Activated CD4-positive, alpha-beta T cell treated with anti-CD3 and anti-CD28 coated beads for 24 hours (primary cell): Measurements from ENCODE around the gene CCDC126.
"Not testable (repeated sequence)": the region's sequence is repeated elsewhere in the genome, so short reads cannot be mapped to it uniquely, and the experiment has no call there.

ENCODE experiments used
- DNase-seq, 2 donors: peaks; one replicate each; pipeline ENCODE4 v3.0.0-alpha.2; 2020; ENCODE audit warnings: low read depth in 2 of 2

CCDC126 gene, protein sequence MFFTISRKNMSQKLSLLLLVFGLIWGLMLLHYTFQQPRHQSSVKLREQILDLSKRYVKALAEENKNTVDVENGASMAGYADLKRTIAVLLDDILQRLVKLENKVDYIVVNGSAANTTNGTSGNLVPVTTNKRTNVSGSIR

DNA sequence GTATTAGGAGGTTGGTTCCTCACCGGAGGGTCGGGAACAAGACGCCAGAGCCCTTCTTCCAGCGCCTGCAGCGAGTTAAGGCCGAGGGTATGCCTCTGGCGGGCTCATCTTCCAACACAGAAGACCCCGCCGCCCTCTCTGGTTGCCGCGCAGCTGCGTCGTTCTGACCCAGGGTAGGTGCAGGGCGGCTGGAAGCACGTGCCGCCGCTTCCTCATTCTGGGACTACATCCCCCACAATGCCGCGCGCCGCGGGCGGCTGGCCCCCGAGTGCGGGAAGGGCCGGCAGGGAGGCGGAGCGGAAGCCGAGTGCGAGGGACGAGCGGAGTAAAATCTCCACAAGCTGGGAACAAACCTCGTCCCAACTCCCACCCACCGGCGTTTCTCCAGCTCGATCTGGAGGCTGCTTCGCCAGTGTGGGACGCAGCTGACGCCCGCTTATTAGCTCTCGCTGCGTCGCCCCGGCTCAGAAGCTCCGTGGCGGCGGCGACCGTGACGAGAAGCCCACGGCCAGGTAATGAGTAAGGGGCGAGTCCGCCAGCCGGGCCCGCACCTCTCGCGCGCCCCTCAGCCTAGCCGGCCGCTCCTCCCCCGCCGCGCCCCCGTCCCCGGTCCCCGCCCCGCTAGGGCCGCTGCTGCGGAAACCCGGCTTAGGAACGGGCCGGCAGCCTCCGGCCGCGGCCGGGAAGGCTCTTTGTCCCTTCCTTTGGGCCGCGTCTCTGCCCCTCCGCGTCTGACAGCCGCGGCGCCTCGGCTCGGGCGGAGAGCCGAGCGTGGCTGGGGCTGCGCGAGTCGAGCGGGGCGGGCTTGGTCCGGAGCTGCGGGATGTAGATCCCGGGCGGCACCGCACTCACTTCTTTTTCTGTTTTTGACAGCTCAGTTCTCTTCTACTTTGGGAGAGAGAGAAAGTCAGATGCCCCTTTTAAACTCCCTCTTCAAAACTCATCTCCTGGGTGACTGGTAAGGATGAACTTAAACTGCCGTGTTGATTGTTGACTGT, at the start of gene CCDC126:
Gene CCDC126 (plus strand): TSS at position 289 of the 998 bp plus-strand sequence. CDS start 13,934 bp downstream, outside the sequence.
- DNase-seq, result peak; percentile 65 to 75

DNA sequence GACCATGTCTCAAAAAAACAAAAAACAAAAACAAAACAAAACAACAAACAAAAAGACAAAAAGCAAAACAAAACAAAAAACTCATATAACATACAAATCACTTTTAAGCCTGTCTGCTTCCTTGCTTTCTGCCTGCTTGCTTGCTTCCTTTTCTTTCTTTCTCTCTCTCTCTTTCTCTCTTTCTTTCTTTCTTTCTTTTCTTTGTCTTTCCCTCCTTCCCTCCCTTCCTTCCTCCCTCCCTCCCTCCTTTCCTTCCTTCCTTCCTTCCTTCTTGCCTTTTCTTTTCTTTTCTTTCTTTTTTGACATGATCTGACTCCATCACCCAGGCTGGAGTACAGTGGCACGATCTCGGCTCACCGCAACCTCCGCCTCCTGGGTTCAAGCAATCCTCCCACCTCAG, 49.5 kb upstream of the CCDC126 start:
- no peak for DNase-seq

DNA sequence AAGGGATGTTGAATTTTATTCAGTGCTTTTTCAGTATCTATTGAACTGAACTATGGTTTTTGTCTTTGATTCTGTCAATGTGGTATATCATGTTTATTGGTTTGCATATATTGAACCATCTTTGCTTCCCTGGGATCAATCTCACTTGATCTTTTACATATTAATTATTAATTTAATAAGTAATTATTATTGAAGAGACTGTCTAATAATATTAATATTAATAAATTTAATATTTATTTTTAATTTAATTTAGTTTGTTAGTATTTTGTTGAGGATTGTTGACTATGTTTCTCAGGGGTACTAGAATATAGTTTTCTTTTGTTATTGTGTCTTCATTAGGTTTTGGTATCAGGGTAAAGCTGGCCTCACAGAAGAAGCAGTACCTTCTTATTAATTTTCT, 38.9 kb upstream of the CCDC126 start:
- DNase-seq, result no peak

DNA sequence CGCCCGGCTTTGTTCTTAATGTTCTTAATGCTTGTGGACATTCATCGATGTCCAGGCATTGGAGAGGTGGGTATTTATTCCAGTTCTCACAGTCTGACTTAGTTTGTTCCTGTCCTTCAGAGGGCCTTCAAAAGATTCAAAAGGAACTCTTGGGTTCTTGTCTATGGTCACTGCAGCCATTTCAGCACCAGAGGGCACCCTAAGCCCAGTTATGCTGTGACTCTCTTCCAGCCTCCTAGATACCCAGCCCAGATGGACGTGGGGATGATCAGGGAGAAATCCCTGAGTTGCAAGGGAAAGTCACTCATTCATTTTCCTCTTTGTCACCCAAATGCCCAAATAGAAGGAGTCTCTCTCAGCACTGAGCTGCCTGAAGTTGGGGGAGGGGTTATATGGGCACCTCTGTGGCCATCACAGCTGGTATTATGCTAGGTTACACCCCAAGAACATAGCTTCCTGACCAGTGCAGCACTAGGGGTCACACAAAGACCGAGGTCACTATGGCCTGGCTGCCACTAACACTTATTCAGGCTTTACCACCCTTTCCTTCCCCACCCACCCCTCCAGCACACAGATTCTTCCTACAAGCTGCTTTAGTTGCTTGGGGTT, 26.5 kb upstream of the CCDC126 start:
- peak; percentile 54 to 56 for DNase-seq

DNA sequence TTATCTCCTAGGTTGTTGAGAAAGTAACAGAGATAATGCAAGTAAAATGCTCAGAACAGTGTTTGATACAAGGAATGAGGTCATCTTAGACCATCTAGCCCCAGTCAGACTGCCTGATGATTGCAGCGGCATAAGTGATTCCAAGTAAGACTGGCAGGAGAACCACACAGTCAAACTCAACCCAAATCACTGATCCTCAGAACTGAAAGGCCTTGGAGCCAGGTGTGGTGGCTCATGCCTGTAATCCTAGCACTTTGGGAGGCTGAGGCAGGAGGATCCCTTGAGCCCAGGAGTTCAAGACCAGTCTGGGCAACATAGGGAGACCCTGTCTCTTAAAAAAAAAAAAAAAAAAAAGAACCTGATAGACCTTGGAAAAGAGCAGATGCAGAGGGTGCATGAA, 15.2 kb upstream of the CCDC126 start:
- DNase-seq, result not testable (repeated sequence)

DNA sequence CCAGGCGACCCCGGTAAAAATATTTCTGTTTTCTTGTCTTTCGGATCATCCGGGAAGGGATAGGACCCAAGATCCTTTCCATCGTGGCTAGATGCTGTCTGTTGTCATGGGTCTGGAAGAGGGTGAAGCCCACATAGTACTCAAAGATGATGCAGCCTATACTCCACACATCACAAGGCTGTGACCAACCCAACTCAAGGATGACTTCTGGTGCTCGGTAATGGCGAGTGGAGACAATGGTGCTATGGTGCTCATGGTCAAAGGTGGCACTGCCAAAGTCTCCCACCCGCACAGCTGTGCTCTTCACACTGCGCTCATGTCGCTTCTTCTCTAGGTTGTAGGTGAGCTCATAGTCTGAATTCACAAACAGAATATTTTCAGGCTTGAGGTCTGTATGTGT, 11.9 kb upstream of the CCDC126 start:
- not testable (repeated sequence) for DNase-seq

DNA sequence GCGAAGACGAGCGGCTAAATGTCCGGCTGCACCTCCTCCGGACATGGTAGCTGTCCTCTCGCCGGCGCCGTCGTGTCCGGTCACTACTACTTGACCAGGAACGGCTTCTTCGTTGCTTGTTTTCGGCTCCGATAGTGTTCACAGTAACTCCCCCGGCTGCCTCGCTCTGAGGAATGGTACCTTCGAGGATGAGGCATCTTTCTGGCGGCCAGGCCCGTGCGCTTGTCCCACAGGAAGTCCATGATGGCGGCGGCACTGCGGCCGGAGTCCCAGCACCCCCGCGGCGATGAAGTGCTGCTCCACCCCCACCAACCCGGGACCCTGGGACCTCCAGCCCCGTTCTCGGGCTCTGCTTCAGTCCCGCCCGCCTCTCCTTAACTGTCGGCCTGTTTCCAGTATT, 11.0 kb upstream of the CCDC126 start:
- no peak for DNase-seq

DNA sequence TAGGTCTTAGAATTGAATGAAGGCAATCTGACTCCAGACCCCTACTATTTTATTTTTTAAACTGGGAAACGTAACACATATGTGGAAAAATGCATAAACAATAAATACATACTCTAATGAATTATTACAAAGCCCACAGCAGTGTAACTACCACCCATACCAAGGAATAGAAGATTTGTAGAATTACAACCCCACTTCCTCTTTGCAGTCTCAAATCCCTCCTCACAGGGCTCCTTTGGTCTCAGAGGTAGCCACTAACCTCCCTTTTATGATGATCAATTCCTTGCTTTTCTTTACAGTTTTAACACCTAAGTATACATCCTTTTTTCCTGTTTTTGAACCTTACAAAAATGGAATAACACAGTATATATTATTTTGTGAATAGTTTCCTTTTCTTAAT, 6.7 kb upstream of the CCDC126 start:
- no peak for DNase-seq

DNA sequence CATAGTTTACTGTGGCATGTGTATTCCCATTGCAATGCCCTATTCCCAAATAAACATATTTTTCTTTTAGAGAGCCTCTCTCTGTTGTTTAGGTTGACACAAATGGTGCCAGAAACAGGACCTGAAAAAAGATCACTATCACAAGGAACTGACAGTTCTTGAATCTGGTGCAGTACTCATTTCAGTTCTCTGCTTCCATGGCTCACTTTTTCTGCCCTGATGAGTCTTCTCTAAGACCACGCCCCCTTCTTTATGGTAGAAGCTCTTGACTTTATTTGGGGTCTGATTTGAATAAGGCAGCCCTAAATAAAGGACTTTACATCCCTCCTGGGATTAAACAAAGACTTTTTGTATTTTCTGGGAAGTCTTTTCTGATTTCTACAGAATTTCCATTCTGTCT, 3.5 kb upstream of the CCDC126 start:
- DNase-seq, result no peak

DNA sequence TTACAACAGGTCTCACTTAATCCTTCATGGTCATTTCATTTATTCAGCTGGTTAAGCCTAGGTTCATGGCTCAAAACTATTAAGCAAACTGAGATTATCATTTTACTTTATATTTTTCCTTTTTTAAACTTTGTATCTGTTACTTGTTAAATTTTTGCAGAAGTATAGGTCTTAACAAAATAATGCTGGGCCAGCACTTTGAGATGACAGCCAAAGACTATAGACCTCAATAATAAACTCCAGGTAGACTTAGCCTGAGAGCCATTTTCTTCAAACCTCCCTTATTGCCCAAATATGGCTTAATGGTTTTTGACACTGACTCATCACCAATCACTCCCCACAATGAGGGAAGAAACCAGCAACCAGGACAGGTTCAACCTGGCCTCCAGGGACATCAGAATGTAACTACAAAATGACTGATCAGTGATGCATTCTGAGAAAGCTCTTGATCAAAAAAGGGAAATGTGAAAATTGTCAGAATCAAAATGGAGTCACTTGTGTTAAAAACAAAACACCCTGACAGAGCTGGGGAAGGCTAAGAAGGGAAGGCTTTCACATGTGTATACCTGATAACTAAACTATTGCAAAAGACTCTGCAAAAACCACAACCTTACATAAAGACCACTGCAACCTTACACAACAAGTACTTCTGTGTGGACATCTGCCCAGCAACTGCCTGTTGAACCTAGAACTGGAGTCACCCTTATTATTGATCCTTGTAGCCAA, 2.1 kb upstream of the CCDC126 start:
- DNase-seq, result peak; percentile 17 to 22

DNA sequence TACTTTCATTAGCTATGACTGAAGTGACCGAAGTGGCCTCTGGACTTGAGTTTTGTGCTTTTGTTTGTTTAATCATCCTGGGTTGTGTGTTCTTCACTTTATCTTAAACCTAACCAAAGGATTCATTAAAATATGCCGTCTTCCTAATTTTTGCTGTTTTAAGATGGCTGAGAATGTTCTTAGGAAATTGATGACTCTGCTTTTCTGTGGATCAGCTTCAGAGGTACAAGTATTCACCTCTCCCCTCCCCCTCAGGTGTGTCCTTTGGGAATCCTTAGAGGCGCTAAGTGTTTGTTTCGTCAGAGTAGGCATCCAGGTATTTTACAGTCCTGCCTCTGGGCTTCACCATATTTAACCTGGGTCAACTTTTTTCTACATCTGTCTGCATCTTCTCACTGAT, 1.1 kb downstream of the CCDC126 start:
- no peak for DNase-seq

DNA sequence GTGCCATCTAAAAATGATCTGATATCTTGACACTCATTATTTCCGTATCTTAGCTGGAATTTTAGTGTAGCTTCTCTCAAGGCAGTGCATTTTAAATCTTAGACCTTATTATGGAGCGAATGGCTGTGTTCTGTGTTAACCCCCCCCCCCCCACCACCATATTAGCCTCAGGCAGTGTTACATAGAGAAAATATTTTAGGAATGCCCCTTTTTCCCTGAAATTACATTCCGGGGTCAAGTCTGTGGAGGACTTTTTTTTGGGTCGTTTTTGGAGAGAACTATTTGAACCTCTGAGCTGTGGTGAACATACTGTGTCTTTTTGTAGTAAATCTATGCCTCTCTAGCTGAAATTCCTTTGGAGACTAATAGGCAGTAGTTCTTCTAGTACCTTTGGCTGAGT, 3.1 kb downstream of the CCDC126 start:
- DNase-seq, result no peak

DNA sequence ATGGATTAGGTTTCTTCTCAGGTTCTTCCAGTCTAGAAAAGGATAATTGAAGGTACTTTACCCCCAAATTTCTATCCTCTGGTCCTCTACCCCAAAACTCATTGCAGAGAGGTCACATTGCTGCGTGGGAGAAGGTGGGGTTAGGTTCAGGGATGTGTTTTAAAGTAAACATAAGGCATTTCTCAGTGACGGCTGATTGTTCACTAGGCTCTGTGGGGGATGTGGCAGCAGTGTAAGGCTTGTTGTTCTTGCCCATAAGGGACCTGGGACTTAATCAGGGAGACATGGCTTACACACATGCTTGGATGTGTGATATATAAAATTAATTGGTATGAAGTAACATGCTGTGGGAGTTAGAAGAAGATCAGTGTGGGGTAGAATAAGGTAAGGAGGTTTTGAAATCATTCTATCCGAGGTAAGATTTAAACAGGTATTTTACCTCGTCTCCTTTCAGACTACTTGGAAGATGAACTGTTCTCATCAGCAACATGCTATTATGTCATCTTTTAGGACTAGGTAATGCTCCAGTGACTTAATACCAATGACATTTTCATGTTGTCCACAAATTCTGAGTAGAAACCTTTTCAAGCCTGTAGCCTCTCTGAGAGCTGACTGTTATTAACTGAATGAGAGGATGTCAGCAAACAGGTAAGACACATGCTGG, 6.6 kb downstream of the CCDC126 start:
- no peak for DNase-seq

DNA sequence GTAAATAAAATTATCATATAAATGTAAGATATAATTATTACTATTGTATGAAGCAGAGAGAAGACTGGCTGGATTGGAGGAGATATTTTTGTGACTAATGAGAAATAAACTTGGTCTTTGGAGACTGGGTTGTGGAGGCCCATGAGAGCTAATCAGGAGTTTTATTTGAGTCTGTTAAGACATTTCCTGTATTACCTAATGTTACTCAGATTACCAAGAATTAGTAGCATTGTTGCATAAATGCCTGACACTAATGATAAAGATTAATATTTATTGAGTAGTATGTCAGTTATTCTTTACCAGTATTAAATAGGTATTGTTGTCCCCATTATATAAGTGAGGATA, 7.1 kb downstream of the CCDC126 start:
- no peak for DNase-seq

DNA sequence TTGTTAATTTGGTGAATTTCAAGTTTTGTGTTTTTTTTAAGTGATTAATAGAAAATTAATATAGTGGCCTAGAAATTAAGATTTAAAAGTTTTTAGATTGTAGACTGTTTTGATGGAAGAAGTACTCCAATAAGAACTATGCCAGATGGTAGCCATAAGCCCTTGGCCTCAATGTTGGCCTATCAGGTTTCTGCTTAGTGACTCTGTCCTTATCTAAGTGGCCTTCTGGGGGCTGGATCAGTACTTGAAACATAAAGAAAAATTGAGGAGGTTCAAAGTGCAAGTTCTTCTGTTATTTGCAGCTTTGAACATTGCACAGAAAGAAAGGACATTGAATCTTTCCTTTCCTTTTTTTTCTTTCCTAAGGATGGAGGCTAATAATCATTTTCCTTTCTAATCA, 9.9 kb downstream of the CCDC126 start:
- no peak for DNase-seq

DNA sequence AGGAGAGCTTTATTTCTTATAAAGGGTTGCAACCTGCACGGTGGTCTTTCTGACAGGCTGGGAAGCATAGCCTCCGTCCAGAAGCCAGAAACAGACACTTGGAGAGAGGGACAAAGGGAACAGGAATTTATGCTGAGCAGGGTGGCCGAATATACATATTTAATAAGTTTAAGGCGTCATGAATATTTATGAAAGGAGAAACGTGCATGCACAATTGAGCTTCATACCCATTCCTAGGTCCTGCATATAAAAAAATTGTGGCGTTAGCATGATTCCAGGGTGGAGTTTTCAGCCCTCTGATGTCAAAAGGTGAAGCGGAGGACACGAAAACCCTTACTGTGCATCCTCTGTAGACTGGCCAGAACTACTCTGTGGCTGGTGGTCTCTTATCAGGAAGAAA, 10.7 kb downstream of the CCDC126 start:
- DNase-seq, result no peak

DNA sequence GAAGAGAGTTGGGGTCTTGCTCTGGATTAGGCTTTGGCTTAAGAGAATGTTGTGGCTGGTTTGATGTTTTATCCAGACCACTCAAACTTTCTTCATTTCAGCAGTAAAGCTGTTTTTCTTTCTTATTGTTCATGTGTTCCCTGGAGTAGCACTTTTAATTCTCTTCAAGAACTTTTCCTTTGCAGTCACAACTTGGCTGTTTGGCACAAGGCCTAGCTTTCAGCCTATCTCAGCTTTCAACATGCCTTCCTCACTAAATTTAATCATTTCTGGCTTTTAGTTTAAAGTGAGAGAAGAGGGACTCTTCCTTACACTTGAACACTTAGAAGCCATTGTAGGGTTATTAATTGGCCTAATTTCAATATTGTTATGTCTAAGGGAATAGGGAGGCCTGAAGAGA, 18.1 kb downstream of the CCDC126 start:
- no peak for DNase-seq

DNA sequence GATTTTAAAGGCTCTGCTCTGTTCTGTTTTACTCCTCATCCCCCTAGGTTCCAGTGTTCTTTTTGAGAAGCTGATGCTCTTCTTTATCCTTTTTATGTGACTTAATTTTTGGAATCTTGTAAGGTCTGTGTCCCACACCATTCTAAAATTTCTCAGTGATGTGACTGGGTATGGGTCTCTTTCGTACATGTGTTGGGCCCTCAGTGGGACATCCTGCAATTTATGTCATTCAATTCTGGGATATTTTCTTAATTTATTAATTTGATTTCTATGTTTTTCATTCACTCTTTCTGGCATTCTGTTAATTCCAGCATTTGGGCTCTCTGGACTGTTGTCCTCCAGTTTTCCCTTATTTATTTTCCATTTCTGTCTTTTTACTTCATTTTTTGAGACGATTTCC, 19.4 kb downstream of the CCDC126 start:
- DNase-seq, result no peak

DNA sequence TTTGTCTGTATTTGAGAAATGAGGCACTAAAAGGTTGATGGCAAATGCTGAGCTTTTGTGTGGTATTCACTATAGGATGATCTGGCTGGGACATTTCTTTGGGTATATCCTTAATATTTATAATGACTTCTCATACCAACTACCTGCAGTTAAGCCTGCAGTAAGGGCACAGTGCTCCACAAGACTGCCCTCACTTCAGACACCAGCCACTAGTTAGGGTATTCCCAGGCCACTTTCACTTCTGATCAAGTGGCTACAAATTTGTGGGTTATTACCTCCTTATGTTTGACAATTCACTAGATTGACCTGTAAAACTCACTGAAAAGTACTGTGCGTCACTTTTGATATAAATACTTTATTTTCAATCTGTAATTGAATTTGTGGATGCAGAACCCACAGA, 20.3 kb downstream of the CCDC126 start:
- DNase-seq, result no peak

DNA sequence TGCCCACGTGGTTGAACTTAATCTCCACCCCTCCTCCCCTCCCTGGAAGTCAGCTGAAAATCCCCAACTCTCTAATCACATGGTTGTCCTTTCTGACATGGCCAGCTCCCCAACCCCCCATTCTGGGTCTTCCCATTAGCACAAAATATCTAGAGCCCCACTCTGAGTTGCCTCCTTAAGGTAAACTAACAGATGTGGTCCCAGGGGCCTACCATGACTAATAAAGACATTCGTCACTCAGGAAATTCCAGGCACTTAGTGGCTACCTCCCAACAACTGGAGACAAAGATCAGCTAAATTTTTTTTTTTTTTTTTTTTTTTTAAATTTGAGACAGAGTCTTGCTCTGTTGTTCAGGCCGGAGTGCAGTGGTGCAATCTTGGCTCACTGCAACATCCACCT, 21.1 kb downstream of the CCDC126 start:
- DNase-seq, result no peak

DNA sequence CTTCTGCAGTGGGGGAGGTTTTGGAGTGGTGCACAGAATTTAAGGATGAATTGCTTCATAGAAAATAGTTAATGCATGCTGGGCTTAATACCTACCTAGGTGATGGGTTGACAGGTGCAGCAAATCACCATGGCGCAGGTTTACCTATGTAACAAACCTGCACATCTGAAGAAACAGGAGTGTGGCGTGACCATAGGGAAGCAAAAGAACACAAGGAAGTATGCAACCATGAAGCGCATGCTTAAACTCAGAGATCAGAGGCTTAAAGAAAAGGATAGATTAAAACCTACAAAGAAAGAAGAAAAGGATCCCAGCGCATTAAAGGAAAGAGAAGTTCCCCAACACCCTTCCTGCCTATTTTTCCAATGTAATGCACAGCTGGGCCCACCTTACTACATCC, 22.0 kb downstream of the CCDC126 start:
- no peak for DNase-seq

DNA sequence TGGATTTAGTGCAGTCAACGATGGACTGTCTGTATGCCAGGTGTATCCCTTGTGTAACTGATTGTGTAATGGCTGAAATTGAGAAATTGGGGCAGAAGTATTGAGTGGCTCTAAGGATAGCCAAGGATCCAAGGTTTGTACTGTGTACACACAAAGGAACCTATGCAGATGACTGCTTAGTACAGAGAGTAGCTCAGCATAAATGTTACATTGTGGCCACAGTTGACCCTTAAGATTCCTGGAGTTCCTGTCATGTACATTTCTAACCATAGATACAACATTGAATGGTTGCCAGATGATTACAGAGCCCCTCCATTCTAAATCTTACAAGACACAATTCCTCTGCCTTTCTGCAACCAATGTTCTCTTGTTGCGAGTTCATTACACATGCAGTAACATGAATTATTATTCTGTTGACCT, 25.3 kb downstream of the CCDC126 start:
- no peak for DNase-seq
